ENCODE data around the gene ABCC2.

Gene ABCC2

DNA sequence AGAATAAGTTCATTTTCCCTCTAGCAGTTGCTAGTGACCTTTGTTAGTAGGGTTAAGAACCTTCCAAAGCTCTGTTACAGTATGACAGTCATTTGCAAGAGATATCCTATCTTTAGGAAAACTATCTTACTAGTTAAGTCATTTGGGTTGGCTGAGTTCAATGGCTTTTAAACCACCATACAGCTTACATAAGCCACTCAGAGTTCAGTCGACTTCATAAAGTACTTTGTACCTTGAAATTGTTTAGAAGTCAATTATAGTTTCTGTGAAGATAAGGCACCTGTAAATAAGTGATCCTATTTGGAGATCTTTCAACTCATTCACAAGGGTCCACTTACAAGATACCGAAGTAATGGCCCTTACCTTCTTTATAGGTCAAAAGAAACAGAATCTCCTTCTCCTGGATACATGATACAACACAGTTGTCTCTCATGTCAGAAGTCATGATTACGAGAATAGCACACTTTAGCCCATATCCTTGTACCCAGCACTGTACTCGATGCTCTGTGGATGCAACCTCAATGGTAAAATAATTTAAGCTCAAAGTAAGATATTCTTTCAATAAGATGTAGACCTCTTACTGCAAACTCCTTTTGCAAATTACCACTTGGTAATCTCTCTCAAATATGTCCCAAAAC, 11.9 kb upstream of the ABCC2 start:
- DNase-seq (ENCODE audit: low read depth in 1 of 2, low spot score in 1 of 2): no peak

GRCh38 chr10:99775850-99776249, 6.6 kb upstream of the ABCC2 start:
- no peak for DNase-seq (ENCODE audit: low read depth in 1 of 2, low spot score in 1 of 2)

DNA sequence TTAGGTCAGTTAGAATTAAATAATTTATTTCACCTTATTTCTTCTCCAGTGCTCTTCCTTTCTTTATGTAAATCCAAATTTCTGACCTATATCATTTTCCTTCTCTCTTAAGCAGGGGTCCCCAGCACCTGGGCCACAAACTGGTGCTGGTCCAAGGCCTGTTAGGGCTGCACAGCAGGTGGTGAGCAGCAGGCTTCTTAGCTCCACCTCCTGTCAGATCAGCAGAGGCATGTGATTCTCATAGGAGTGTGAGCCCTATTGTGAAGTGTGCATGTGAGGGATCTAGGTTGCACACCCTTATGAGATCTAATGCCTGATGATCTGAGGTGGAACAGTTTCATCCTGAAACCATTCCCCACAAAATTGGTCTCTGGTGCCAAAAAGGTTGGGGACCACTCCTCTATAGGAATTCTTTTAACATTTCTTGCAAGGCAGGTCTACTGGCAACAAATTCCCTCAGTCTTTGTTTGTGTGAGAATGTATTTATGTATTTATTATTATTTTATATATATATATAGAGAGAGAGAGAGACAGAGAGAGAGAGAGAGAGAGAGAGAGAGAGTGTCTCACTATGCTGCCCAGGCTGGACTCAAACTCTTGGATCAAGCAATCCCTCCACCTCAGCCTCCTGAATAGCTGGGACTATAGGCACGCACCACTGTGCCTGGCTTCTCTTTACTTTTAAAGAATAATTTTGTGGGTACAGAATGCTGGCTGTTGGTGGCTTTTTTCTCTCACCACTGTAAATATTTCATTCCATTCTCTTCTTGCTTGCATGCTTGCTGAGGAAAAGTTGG, 4.3 kb upstream of the ABCC2 start:
- DNase-seq (ENCODE audit: low read depth in 1 of 2, low spot score in 1 of 2): no peak

- no peak for DNase-seq (ENCODE audit: low read depth in 1 of 2, low spot score in 1 of 2)
These were observed 3.1 kb upstream of the ABCC2 start for GRCh38 chr10:99779335-99779734.

- DNase-seq (ENCODE audit: low read depth in 1 of 2, low spot score in 1 of 2): no peak
These were observed 558 bp upstream of the ABCC2 start for GRCh38 chr10:99781734-99782429.

DNA sequence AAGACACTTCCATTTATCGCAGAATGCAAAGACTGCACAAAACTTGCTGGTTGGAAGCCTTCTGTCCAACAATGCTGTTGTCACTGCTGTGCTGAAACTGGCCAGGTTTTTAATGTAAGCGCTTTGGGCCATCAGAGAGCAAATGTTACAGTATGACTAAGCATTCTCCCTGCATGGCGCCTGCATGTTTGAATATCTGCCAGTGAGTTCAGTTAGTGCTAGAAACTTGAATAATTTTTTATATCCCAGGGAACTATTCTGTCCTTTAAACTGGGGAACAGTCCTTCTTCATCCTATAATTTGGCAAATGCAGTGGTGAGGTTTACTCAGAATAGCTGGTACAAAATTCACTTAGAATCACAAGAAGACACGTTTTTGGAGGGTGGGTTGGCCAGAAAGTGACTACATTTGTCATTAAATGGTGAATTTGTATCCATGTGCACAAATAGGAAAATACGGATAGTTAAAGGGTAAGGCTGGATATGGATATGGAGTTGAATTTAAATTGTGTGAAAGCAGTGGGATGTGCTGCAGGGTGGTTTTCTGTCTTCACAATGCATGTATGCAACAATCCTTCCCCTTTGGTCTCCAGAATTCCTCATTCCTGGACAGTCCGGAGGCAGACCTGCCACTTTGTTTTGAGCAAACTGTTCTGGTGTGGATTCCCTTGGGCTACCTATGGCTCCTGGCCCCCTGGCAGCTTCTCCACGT, 1.7 kb downstream of the ABCC2 start:
- DNase-seq (ENCODE audit: low read depth in 1 of 2, low spot score in 1 of 2): no peak

DNA sequence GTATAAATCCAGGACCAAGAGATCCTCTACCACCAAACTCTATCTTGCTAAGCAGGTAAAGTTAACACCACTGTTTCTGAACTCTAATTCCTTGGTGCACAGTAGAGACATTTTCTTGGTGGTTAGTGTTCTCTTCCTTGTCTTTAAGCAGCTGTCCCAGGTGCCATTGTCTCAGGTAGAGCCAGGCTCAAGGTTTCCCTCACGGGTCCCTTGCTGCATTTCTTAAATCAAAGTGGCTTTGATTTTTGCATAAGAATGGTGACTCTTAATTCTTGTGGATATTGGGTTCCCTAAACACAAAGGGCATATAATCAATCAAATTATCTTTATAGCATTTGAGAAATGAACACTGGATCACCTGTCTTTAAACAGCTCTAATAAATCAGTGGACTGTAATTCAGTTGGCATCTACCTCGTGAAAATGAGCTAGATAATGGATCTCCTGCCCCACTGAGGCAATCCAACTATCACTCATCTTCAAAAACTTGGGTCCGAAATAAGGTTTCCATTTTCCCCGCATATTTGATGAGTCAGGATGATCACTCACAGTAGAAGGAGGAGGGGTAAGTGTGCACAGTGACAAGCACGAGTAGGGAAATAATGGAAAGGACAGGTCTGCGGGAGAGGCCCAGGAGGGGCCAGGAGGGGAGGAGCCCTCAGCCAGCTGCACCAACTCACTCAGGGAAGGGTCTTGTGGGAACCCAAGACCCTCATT, 2.4 kb downstream of the ABCC2 start:
- DNase-seq (ENCODE audit: low read depth in 1 of 2, low spot score in 1 of 2): no peak

DNA sequence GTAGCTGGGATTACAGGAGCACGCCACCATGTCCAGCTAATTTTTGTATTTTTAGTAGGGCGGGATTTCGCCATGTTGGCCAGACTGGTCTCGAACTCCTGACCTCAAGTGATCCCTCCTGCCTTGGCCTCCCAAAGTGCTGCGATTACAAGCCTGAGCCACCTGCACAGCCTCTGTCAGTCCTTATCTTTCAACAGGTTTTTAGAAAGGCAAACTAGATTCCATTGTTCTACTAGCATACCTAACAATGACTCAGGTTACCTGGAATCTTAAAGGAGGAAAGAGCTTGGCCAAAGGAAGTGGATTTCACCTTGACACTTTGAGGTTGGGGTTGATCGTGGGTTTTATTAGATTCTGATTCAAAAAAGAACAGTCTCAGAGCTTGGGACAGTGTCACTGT, 3.2 kb downstream of the ABCC2 start:
- no peak for DNase-seq (ENCODE audit: low read depth in 1 of 2, low spot score in 1 of 2)

GRCh38 chr10:99787311-99787710, 4.9 kb downstream of the ABCC2 start:
- no peak for DNase-seq (ENCODE audit: low read depth in 1 of 2, low spot score in 1 of 2)

DNA sequence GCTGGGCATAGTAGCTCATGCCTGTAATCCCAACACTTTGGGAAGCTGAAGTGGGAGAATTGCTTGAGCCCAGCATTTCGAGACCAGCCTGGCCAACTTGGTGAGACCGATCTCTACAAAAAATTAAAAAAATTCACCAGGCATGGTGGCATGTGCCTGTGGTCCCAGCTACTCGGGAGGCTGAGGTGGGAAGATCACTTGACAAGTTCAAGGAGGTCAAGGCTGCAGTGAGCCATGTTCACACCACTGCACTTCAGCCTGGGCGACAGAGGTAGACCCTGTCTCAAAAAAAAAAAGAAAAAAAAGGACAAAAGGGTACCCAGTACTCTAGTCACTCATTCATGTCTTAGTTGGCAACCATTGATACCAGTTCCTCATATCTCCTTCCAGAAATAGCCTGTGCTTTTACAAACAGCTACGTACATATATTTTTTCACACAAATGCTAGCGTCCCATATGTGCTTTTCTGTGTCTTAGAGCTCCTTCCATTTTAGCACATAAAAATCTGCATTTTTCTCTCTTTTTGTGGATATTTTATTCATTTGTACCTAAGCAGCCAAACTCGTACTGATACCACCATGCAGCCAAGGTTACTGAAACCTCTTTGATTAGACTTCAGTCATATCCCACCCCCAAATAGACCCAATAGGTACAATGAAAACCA, 5.5 kb downstream of the ABCC2 start:
- no peak for DNase-seq (ENCODE audit: low read depth in 1 of 2, low spot score in 1 of 2)

GRCh38 chr10:99788598-99789256, 6.3 kb downstream of the ABCC2 start:
- no peak for DNase-seq (ENCODE audit: low read depth in 1 of 2, low spot score in 1 of 2)

DNA sequence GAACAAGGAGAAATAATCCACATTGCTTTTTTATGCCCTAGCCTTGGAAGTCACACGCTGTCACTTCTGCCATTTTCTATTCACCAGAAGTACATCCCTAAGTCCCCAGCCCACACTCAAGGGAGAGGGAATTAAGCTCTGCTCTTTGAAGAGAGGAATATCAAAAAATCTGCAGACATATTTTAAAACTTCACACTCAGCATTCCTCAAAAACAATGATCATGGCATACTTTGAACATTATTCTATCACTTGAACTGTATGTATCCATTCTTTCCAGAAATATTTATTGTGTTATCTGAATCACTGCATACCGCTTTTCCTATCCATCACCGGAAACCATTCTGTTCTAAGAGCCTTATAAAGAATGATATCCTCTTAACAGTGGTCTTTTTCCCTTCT, 9.4 kb downstream of the ABCC2 start:
- no peak for DNase-seq (ENCODE audit: low read depth in 1 of 2, low spot score in 1 of 2)

DNA sequence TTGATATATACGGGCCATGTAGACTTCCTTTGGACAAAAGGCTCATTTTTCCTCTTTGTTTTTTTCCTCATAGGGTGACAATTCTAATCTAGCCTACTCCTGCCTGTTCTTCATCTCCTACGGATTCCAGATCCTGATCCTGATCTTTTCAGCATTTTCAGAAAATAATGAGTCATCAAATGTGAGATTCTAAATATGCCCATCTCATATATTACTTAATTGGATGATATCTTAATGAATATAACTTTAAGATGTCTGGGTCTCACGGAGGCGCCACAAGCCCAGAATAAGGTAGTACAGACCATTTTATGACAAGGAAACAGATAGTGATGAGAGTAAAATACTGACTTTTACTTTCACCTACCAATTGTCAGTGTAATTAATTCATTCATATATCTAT, 11.4 kb downstream of the ABCC2 start:
- no peak for DNase-seq (ENCODE audit: low read depth in 1 of 2, low spot score in 1 of 2)

DNA sequence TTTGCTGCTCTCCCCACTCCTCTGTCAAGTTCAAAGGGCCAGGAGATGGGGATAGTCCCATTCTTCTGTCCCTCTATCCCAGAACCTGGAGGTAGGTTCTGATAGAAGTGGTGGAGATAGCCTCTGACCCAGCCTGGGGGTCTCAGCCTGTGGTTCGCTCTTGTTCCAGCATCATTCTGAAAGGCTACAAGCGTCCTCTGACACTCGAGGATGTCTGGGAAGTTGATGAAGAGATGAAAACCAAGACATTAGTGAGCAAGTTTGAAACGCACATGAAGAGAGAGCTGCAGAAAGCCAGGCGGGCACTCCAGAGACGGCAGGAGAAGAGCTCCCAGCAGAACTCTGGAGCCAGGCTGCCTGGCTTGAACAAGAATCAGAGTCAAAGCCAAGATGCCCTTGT, 14.5 kb downstream of the ABCC2 start:
- no peak for DNase-seq (ENCODE audit: low read depth in 1 of 2, low spot score in 1 of 2)

DNA sequence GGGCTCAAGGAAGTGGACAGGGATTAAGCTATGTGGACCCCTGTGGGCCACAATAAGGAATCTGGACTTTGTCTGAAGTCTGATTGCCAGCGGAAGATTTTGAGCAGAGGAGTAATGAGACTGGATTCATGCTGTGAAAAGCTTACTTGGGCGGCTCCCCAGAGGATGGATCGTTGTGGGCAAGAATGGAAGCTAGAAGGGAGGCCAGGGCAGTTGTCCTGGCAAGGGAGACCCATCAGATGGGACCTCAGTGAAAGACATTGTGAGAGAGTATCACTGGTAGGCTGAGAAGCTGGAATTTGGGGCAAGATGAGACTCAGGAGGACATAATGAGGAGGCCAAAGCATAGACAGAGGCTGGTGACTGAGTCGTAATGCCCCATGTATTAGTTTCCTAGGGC, 15.6 kb downstream of the ABCC2 start:
- no peak for DNase-seq (ENCODE audit: low read depth in 1 of 2, low spot score in 1 of 2)

DNA sequence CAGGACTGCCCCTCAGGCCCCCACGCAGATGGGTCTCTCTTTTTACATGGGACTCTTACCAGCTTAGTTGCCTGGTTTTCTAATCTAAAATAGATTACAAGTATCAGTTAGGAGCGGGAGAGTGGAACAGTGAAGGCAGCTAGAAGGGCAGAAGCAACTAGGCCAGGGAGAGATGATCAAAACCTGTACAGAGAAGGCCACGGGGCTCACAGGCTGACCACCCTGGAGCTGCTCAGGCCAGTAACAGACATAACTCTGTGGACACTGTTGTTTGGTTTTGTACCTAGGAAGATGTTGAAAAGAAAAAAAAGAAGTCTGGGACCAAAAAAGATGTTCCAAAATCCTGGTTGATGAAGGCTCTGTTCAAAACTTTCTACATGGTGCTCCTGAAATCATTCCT, 16.5 kb downstream of the ABCC2 start:
- DNase-seq (ENCODE audit: low read depth in 1 of 2, low spot score in 1 of 2): no peak

DNA sequence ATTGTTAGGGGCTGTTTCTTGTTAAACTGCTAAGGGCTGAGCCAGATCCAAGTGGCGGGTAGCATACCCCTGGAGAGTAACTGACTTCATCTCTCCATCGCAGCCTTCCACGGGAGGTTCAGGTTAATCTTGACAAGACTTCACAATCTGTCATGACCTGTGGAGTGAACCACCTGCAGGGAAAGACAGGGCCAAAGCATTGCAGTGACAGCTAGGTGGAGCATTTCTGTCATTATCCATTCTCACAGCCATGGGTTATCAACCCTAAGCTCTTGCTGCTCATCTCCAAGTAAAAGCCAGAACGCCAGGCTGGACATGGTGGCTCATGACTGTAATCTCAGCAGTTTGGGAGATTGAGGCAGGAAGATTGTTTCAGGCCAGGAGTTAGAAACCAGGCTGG, 17.2 kb downstream of the ABCC2 start:
- DNase-seq (ENCODE audit: low read depth in 1 of 2, low spot score in 1 of 2): no peak

- no peak for DNase-seq (ENCODE audit: low read depth in 1 of 2, low spot score in 1 of 2)
These were observed 22.0 kb downstream of the ABCC2 start for GRCh38 chr10:99804471-99804870.

GRCh38 chr10:99805190-99805589, 22.8 kb downstream of the ABCC2 start:
- DNase-seq (ENCODE audit: low read depth in 1 of 2, low spot score in 1 of 2): no peak

- no peak for DNase-seq (ENCODE audit: low read depth in 1 of 2, low spot score in 1 of 2)
These were observed 23.7 kb downstream of the ABCC2 start for GRCh38 chr10:99806091-99806490.
